Esophagus (tissue), 2 donors: ENCODE results near the gene POTEB. TPM values are rescaled to one million over a fixed set of nuclear protein-coding genes. Genes with fewer than 3 reads are reported as not detected.
"Not testable (repeated sequence)": the region's sequence is repeated elsewhere in the genome, so short reads cannot be mapped to it uniquely, and the experiment has no call there.

ENCODE experiments used
- H3K27ac ChIP-seq, 2 donors: one replicate each; pipeline ENCODE4 v1.5.1; 2013; ENCODE audit warnings: low read depth in 2 of 2, mild to moderate bottlenecking in 2 of 2, inconsistent platforms in 1 of 2, low read length in 1 of 2, moderate library complexity in 1 of 2
- H3K27me3 ChIP-seq, 2 donors: one replicate each; pipeline ENCODE4 v1.6.1; 2013; ENCODE audit warnings: low read length in 2 of 2, control low read depth in 1 of 2, mild to moderate bottlenecking in 1 of 2; ENCODE audit not compliant: insufficient read depth in 2 of 2, control insufficient read depth in 1 of 2
- H3K36me3 ChIP-seq, 2 donors: one replicate each; pipeline ENCODE4 v1.6.1; 2013; ENCODE audit warnings: low read length in 1 of 2; ENCODE audit not compliant: control insufficient read depth in 2 of 2, insufficient read depth in 2 of 2
- H3K4me1 ChIP-seq, 2 donors: one replicate each; pipeline ENCODE4 v1.6.1; 2013; ENCODE audit warnings: low read length in 1 of 2; ENCODE audit not compliant: control insufficient read depth in 2 of 2, insufficient read depth in 2 of 2
- H3K4me3 ChIP-seq, 2 donors: one replicate each; pipeline ENCODE4 v1.5.1; 2013; ENCODE audit warnings: low read length in 2 of 2, mild to moderate bottlenecking in 2 of 2, low read depth in 1 of 2, moderate library complexity in 1 of 2
- H3K9me3 ChIP-seq, 2 donors: one replicate each; pipeline ENCODE4 v1.6.1; 2013; ENCODE audit warnings: mild to moderate bottlenecking in 2 of 2, low read depth in 1 of 2, low read length in 1 of 2, moderate library complexity in 1 of 2; ENCODE audit not compliant: control insufficient read depth in 2 of 2, insufficient read depth in 1 of 2
- WGBS, 2 donors: extraction: QIAGEN DNeasy Blood & Tissue Kit; methylation state at CpG; one replicate each; pipeline ENCODE4 v1.1.7; 2013; 5-methylcytosine and 5-hydroxymethylcytosine counted together
- polyA plus RNA-seq, 2 donors: library from polyadenylated mRNA; stranded (reverse); fragments of 200-250 nt; gene quantifications; one replicate each; pipeline ENCODE4 v1.2.3, GENCODE V29; 2013
- donor health status: healthy with polysubstance abuse.
- donor health status: Bipolar disorder and iron deficiency.

Gene POTEB
- polyA plus RNA-seq: not detected

DNA sequence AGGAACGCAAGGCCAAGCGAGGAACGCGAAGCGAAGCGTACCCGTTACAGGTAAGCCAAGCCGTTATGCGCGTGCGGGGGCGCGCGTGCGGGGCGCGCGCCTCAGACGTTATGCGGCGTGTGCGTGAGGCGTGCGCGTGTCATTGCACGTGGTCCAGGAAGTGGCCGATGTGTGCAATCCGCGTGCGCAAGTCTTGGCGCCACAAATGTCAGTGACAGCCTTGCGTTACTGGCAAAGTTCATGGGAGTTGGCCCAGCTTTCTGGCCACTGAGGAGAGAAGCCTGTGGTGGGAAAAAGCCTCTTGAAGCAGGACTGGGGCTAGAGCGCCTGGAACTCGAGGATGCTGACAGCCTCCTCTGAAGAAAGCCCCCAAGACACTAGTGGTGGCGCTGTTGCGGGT lies at the start of gene POTEB:
POTEB (minus strand) TSS at position 101 of the 400 bp plus-strand sequence. CDS start 489 bp downstream, outside the sequence.
- H3K27me3 ChIP-seq, H3K4me3 ChIP-seq, H3K27ac ChIP-seq, H3K9me3 ChIP-seq, H3K4me1 ChIP-seq, H3K36me3 ChIP-seq: not testable (repeated sequence)
- no CpG with 5 or more reads among the region's 36 CpGs for WGBS, 2 donors

- not testable (repeated sequence) for H3K27ac ChIP-seq, H3K36me3 ChIP-seq, H3K27me3 ChIP-seq, H3K9me3 ChIP-seq, H3K4me3 ChIP-seq, H3K4me1 ChIP-seq
- WGBS, 2 donors: no CpG with 5 or more reads among the region's 6 CpGs
Measured at GRCh38 chr15:21890955-21891354, 13.4 kb upstream of the POTEB start.

DNA sequence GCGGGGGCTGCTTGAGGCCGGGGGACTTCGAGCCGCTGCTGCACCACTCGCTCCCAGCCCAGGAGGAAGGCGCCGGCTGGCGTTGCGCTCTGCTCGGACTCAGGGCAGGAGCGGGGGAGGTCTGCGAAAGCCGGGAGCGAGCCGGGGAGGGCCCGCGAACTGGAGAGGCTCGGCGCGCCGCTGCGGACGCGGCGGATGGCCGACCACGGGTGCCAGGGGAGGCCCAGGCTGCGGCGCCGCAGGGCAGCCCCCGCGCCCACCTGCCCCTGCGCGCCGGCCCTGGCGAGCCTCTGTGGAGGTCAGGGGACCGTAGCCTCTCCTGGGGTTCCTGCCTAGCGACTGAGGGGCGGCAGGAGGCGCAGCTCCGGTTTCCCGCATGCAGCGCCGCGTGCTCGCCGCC lies 12.0 kb upstream of the POTEB start:
- 47% methylated on average over 18 of the region's 47 CpGs; no CpG with 5 or more reads in 1 of the 2 donors for WGBS, 2 donors
- not testable (repeated sequence) for H3K27me3 ChIP-seq, H3K4me3 ChIP-seq, H3K27ac ChIP-seq, H3K36me3 ChIP-seq, H3K9me3 ChIP-seq, H3K4me1 ChIP-seq

DNA sequence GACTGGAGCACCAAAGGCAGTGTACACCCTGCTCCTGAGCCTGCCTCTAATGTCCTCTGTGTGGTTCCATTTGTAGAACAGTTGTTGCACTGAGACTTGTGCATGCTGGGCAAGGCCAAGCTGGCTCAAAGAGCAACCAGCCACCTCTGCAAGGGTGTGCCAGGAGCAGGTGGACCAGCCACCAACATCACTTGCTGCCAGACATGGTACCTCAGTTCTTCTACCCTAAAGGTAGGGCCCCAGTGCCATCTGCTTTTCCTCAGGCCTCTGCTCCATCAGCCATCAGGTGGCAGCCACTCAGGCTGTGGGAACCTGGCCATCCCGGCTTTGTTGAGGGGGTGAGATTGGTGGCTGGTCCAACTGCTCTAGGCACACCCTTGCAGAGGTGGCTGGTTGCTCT lies 38.7 kb downstream of the POTEB start:
- whole genome bisulfite sequencing, 2 donors: no CpG with 5 or more reads among the region's 1 CpG
- not testable (repeated sequence) for H3K36me3 ChIP-seq, H3K4me3 ChIP-seq, H3K27ac ChIP-seq, H3K9me3 ChIP-seq, H3K4me1 ChIP-seq, H3K27me3 ChIP-seq

Other genes with a start within 250 kb of the POTEB start
- gene OR4M2, start 202.8 kb upstream of the POTEB start, polyA plus RNA-seq: not detected